PC-9 (cell line): Measurements from ENCODE around the gene RGS18. TPM values are rescaled to one million over a fixed set of nuclear protein-coding genes. Genes with fewer than 3 reads are reported as not detected.

Experiments
- total RNA-seq: library from RNA; stranded (reverse); gene quantifications from 2 replicates; pipeline ENCODE4 v1.2.3, GENCODE V29; 2021

RGS18 gene
- total RNA-seq, 1 experiment from 2014 or later, result not detected

Other genes starting within 250 kb of the RGS18 start
- gene RGS21, start 158.5 kb downstream of the RGS18 start, total RNA-seq, result not detected in 2 replicates